C4-2B (cell line): ENCODE results near the gene ZSWIM5.

Experiments used
- ZFX ChIP-seq: fragments of 450-650 bp; IDR thresholded peaks from 2 replicates; pipeline ENCODE4 v1.6.1; 2017
- TF ChIP-seq, protein P1 (sequence below): fragments of 450-650 bp; conservative IDR thresholded peaks from 2 replicates; pipeline ENCODE4 v1.5.1; 2017; ENCODE audit warnings: mild to moderate bottlenecking

GRCh38 chr1:45171575-45171974 is 34.8 kb downstream of the ZSWIM5 start:
- TF ChIP-seq, protein P1, sequence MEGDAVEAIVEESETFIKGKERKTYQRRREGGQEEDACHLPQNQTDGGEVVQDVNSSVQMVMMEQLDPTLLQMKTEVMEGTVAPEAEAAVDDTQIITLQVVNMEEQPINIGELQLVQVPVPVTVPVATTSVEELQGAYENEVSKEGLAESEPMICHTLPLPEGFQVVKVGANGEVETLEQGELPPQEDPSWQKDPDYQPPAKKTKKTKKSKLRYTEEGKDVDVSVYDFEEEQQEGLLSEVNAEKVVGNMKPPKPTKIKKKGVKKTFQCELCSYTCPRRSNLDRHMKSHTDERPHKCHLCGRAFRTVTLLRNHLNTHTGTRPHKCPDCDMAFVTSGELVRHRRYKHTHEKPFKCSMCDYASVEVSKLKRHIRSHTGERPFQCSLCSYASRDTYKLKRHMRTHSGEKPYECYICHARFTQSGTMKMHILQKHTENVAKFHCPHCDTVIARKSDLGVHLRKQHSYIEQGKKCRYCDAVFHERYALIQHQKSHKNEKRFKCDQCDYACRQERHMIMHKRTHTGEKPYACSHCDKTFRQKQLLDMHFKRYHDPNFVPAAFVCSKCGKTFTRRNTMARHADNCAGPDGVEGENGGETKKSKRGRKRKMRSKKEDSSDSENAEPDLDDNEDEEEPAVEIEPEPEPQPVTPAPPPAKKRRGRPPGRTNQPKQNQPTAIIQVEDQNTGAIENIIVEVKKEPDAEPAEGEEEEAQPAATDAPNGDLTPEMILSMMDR: no peak
- no peak for TF ChIP-seq ZFX
